Activated CD4-positive, alpha-beta T cell treated with anti-CD3 and anti-CD28 coated beads for 36 hours (primary cell): Measurements from ENCODE around the gene SPDYC. TPM values are rescaled to one million over a fixed set of nuclear protein-coding genes. Genes with fewer than 3 reads are reported as not detected.
"Not testable (repeated sequence)": the region's sequence is repeated elsewhere in the genome, so short reads cannot be mapped to it uniquely, and the experiment has no call there.

Experiments
- ATAC-seq: fragments of 200-7000 bp; cut with Tn5 transposase; one replicate; pipeline ENCODE4 v1.10.0; 2021; ENCODE audit warnings: mild to moderate bottlenecking, moderate library complexity
- CTCF ChIA-PET: fragments of 350-600 bp; sonication (Branson Sonifier 250); formaldehyde crosslinking; loops from one replicate; lab custom pipeline; 2021; ENCODE audit warnings: antibody characterized with exemption; lab: Charles Lee
- POLR2A ChIA-PET: fragments of 350-600 bp; sonication (Branson Sonifier 250); formaldehyde crosslinking; loops from one replicate; lab custom pipeline; 2021; ENCODE audit warnings: antibody characterized with exemption, inconsistent platforms; lab: Charles Lee
- DNase-seq: peaks from one replicate; pipeline ENCODE4 v3.0.0-alpha.2; 2020
- H3K27ac Mint-ChIP-seq: one replicate; pipeline ENCODE4 v1.8.0; 2021; ENCODE audit warnings: mixed read lengths
- H3K27me3 Mint-ChIP-seq: one replicate; pipeline ENCODE4 v1.8.0; 2021; ENCODE audit warnings: mixed read lengths
- H3K36me3 Mint-ChIP-seq: one replicate; pipeline ENCODE4 v1.8.0; 2021; ENCODE audit warnings: low read depth, mixed read lengths
- H3K4me1 Mint-ChIP-seq: one replicate; pipeline ENCODE4 v1.8.0; 2021; ENCODE audit warnings: mixed read lengths
- H3K4me3 Mint-ChIP-seq: one replicate; pipeline ENCODE4 v1.8.0; 2021; ENCODE audit warnings: mild to moderate bottlenecking, moderate library complexity, mixed read lengths
- H3K9me3 Mint-ChIP-seq: one replicate; pipeline ENCODE4 v1.8.0; 2021; ENCODE audit warnings: low read depth, mixed read lengths
- intact Hi-C, 2 experiments: fragments of 100-400 bp; cut with DNase I in 1 of 2; cut with micrococcal nuclease in 1 of 2; formaldehyde crosslinking; loops; one replicate each; pipeline versions ENCODE4 v1.14.2 to v1.15.1; 2022 to 2024; cut with DNase I, micrococcal nuclease
- total RNA-seq, 2 experiments: library from RNA; stranded (reverse); gene quantifications; one replicate each; pipeline ENCODE4 v1.2.3, GENCODE V29; 2021

SPDYC gene
- total RNA-seq, 2 experiments from 2014 or later: not detected

GRCh38 chr11:65134240-65134951 is 35.6 kb upstream of the SPDYC start, which contains the start of gene SYVN1:
TSS of gene SYVN1 (minus strand) at chr11:65134519. CDS start at chr11:65133601, 918 bp downstream.
- POLR2A ChIA-PET: interaction anchor here (0.6 to 3.2 kb wide), 10 partner anchors 12 to 744 kb away, joined by 3 to 19 read pairs (median 5); partner anchors contain the start of genes CAPN1, DPF2, FAU and MRPL49
- intact Hi-C loops: loop anchor here (1.0 to 2.0 kb wide), 9 partner anchors 12 to 436 kb away; partner anchors contain the start of genes FAU (in 2 of the 2), MRPL49 (in 2 of the 2), VPS51 (in 2 of the 2) and CAPN1 (in 1 of the 2)
- CTCF ChIA-PET: interaction anchor here (0.6 to 2.6 kb wide), 17 partner anchors 10 to 529 kb away, joined by 3 to 15 read pairs (median 4); partner anchors contain the start of genes ARL2, CAPN1, FAU and MRPL49
- peaks cover 12% of the 10 kb centered on the region for H3K36me3 Mint-ChIP-seq
- DNase-seq (peak; percentile 95), ATAC-seq (peak; percentile 80)
- peaks cover 27% of the 10 kb centered on the region for H3K4me1 Mint-ChIP-seq
- H3K27ac Mint-ChIP-seq: peak within 1 kb of the TSS; percentile 97
- no peaks in the 10 kb centered on the region for H3K9me3 Mint-ChIP-seq
- no peaks in the 10 kb centered on the region for H3K27me3 Mint-ChIP-seq
- H3K4me3 Mint-ChIP-seq: peak within 1 kb of the TSS; percentile 97

- peak; percentile 91 for ATAC-seq
- DNase-seq: peak; percentile 90
- peak overlapping the region; percentile 97 for H3K4me3 Mint-ChIP-seq
- intact Hi-C loops: loop anchor here (1.0 to 2.0 kb wide), 14 partner anchors 13 to 435 kb away; partner anchors contain the start of genes CAPN1 (in 2 of the 2), FAU (in 2 of the 2), MRPL49 (in 2 of the 2) and SAC3D1 (in 2 of the 2)
- H3K4me1 Mint-ChIP-seq: peaks cover 27% of the 10 kb centered on the region
- H3K27ac Mint-ChIP-seq: peak overlapping the region; percentile 97
- H3K27me3 Mint-ChIP-seq: no peaks in the 10 kb centered on the region
- H3K9me3 Mint-ChIP-seq: no peaks in the 10 kb centered on the region
- peaks cover 12% of the 10 kb centered on the region for H3K36me3 Mint-ChIP-seq
- ChIA-PET POLR2A (interaction anchor here (0.6 to 3.2 kb wide), 12 partner anchors 13 to 743 kb away, joined by 3 to 19 read pairs (median 4); partner anchors contain the start of genes CAPN1, DPF2, FAU and MRPL49), CTCF (interaction anchor here (0.5 to 2.6 kb wide), 19 partner anchors 9 to 446 kb away, joined by 3 to 15 read pairs (median 4); partner anchors contain the start of genes ARL2, CAPN1, FAU and MRPL49)
Observed at GRCh38 chr11:65134952-65135632, 34.9 kb upstream of the SPDYC start.

DNA sequence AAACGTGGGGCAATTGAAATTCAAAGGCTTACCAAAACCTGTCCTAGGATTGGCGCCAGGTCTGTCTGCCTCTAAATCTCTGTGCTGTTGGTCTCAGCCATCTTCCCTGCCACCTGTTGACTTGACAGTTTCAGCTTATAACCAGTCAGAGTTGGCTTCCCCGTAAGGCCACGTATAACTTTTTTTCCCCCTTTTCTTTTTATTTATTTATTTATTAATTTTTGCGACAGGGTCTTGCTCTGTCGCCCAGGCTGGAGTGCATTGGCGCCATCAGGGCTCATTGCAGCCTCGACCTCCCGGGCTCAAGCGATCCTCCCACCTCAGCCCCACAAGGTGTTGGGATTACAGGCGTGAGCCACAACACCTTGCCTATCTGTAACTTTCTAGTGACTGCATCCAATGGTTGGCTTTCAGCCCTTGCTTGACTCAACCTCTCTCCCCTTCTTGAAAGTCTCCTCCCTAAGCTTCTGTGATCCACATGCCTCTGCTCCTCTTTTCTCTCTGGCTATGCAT is 34.3 kb upstream of the SPDYC start:
- intact Hi-C loops: loop anchor here (1.0 to 2.0 kb wide), 7 partner anchors 45 to 357 kb away; partner anchors contain the start of genes CAPN1 (in 2 of the 2), ATG2A (in 1 of the 2), POLA2 (in 1 of the 2) and SAC3D1 (in 1 of the 2)
- H3K4me3 Mint-ChIP-seq: peak overlapping the region; percentile 97
- POLR2A ChIA-PET: interaction anchor here (0.6 to 3.2 kb wide), 11 partner anchors 14 to 286 kb away, joined by 3 to 19 read pairs (median 4); partner anchors contain the start of genes CAPN1, DPF2, FAU and MRPL49

GRCh38 chr11:65136515-65137096 is 33.4 kb upstream of the SPDYC start:
- DNase-seq (no peak), ATAC-seq (no peak)
- peaks cover 24% of the 10 kb centered on the region for H3K4me1 Mint-ChIP-seq
- no peaks in the 10 kb centered on the region for H3K27me3 Mint-ChIP-seq
- peak overlapping the region; percentile 97 for H3K4me3 Mint-ChIP-seq
- intact Hi-C loops: no loop called here
- H3K9me3 Mint-ChIP-seq: no peaks in the 10 kb centered on the region
- H3K36me3 Mint-ChIP-seq: peaks cover 6% of the 10 kb centered on the region
- peak overlapping the region; percentile 89 for H3K27ac Mint-ChIP-seq
- POLR2A ChIA-PET: interaction anchor here (0.6 to 2.4 kb wide), 7 partner anchors 15 to 1158 kb away, joined by 3 to 19 read pairs (median 3); partner anchors contain the start of genes FAU, MRPL49, POLA2 and ZNHIT2
- CTCF ChIA-PET: interaction anchor here (0.6 to 2.5 kb wide), 4 partner anchors 11 to 195 kb away, joined by 3 to 15 read pairs (median 4); partner anchors contain the start of genes FAU and MRPL49

More for the DNA sequence above, 34.3 kb upstream of the SPDYC start:
- Mint-ChIP-seq H3K9me3 (no peaks in the 10 kb centered on the region), H3K27ac (peak overlapping the region; percentile 97), H3K4me1 (peaks cover 27% of the 10 kb centered on the region), H3K27me3 (no peaks in the 10 kb centered on the region), H3K36me3 (peaks cover 12% of the 10 kb centered on the region)
- ATAC-seq (no peak), DNase-seq (no peak)
- CTCF ChIA-PET: interaction anchor here (0.6 to 2.6 kb wide), 19 partner anchors 8 to 447 kb away, joined by 3 to 15 read pairs (median 4); partner anchors contain the start of genes ARL2, CAPN1, FAU and MRPL49

DNA sequence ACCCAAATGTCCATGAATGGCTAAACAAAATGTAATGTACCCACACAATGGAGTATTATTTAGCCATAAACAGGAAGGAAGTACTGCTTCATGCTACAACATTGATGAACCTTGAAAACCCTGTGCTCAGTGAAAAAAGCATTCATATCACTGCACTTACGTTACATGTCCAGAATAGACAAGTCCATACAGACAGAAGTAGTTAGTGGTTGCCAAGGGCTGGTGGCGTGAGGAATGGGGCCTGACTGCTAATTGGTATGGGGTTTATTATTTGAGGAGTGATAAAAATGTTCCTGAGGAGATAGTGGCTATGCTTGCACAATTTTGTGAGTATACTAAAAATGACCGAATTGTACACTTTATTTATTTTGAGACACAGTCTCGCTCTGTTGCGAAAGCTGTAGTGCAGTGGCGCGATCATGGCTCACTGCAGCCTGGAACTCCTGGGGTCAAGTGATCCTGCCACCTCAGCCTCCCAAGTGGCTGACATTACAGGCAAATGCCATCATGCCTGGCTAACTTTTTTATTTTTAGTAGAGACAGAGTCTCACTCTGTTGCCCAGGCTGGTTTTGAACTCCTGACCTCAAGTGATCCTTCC is 28.0 kb upstream of the SPDYC start:
- intact Hi-C loops: no loop called here
- H3K9me3 Mint-ChIP-seq: no peaks in the 10 kb centered on the region
- no peak for DNase-seq
- CTCF ChIA-PET: no interaction called here
- no peak for ATAC-seq
- H3K4me1 Mint-ChIP-seq: no peaks in the 10 kb centered on the region
- no peak overlapping the region for H3K27ac Mint-ChIP-seq
- no peaks in the 10 kb centered on the region for H3K36me3 Mint-ChIP-seq
- H3K27me3 Mint-ChIP-seq: no peaks in the 10 kb centered on the region
- no peak overlapping the region for H3K4me3 Mint-ChIP-seq
- POLR2A ChIA-PET: no interaction called here

- H3K4me3 Mint-ChIP-seq: no peak overlapping the region
Observed at GRCh38 chr11:65147352-65148075, 22.5 kb upstream of the SPDYC start.

DNA sequence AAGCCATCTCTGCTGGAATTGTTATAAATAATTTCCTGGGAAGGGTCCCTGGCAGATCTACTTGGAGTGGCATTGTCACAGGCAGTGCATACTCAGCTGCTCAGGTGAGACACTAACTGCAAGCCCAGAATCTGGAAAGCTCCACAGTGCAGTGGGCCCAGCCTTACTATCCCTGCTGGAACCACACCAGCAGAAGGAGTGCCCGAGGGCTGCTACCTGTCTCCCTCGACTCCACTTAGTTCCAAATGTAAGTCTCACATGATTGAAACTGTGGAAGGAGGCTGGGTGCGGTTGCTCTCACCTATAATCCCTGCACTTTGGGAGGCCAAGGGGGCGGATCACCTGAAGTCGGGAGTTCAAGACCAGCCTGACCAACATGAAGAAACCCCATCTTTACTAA is 21.4 kb upstream of the SPDYC start:
- intact Hi-C loops: no loop called here
- H3K27ac Mint-ChIP-seq: no peak overlapping the region
- no peak overlapping the region for H3K4me3 Mint-ChIP-seq
- H3K9me3 Mint-ChIP-seq: no peaks in the 10 kb centered on the region
- peaks cover 6% of the 10 kb centered on the region for H3K4me1 Mint-ChIP-seq
- ATAC-seq (no peak), DNase-seq (no peak)
- no peaks in the 10 kb centered on the region for H3K36me3 Mint-ChIP-seq
- CTCF ChIA-PET: interaction anchor here (1.1 kb wide), 1 partner anchor 25 kb away, joined by 3 read pairs; no protein-coding TSS in a partner anchor
- POLR2A ChIA-PET: interaction anchor here (0.7 kb wide), 2 partner anchors 55 to 96 kb away, joined by 3 to 4 read pairs; no protein-coding TSS in a partner anchor
- H3K27me3 Mint-ChIP-seq: no peaks in the 10 kb centered on the region

More at GRCh38 chr11:65147352-65148075, 22.5 kb upstream of the SPDYC start:
- Mint-ChIP-seq H3K4me1 (peaks cover 6% of the 10 kb centered on the region), H3K27me3 (no peaks in the 10 kb centered on the region), H3K27ac (no peak overlapping the region), H3K9me3 (no peaks in the 10 kb centered on the region), H3K36me3 (no peaks in the 10 kb centered on the region)
- ATAC-seq (no peak), DNase-seq (no peak)
- ChIA-PET CTCF (interaction anchor here (0.5 to 1.1 kb wide), 4 partner anchors 10 to 699 kb away, joined by 3 to 4 read pairs (median 3); no protein-coding TSS in a partner anchor), POLR2A (no interaction called here)
- intact Hi-C loops: no loop called here

DNA sequence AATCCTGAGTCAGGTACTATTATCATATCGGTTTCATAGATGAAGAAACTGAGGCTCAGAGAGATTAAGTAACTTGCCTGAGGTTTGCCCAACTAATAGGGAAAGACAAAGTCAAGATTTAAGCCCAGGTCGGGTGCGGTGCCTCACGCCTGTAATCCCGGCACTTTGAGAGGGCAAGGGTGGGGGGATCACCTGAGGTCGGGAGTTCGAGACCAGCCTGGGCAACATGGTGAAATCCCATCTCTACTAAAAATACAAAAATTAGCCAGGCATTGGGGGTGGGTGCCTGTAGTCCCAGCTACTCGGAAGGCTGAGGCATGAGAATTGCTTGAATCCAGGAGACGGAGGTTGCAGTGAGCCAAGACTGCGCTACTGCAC is 19.9 kb upstream of the SPDYC start:
- intact Hi-C loops, H3K4me3 Mint-ChIP-seq, H3K9me3 Mint-ChIP-seq, H3K36me3 Mint-ChIP-seq, DNase-seq, H3K27me3 Mint-ChIP-seq, H3K27ac Mint-ChIP-seq, POLR2A ChIA-PET, ATAC-seq, H3K4me1 Mint-ChIP-seq: not testable (repeated sequence)
- CTCF ChIA-PET: interaction anchor here (1.1 kb wide), 1 partner anchor 75 kb away, joined by 3 read pairs; no protein-coding TSS in a partner anchor

DNA sequence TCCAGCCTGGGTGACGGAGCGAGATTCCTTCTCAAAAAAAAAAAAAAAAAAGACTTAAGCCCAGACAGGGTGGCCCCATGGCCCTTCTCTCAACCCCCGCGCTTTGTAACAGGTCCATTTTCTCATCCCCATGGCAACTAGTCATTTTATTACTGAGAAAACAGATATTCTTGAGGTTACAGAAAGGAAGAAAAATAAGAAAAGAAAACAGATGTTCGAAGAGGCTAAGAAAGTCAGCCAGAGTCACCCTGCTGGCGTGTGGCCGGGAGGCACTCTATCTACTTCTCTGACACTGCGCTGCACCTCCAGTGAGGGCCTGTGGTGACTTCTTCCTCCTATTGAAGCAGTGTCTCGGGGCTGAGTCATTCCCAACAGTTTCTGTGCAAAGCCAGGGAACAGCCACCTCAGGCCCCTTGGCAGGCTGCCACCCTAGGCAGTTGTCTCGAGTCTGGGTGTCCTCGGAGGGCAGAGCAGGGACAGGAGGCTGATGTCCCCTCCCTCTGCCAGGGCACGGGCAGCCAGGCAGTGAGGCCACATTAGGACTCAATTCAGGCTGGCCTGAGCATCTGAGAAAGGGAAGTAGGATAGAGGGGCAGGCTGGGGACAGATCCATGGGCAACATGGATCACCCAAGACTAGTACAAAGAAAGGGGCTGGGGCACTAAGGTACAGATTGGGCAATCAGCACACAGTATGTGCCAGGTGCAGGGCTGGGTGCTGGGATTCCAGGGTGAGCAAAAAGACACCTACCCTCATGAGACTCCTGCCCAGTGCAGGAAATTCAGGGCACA is 19.3 kb upstream of the SPDYC start:
- Mint-ChIP-seq H3K4me1 (peaks cover 6% of the 10 kb centered on the region), H3K27me3 (no peaks in the 10 kb centered on the region), H3K9me3 (no peaks in the 10 kb centered on the region), H3K27ac (no peak overlapping the region), H3K4me3 (no peak overlapping the region), H3K36me3 (no peaks in the 10 kb centered on the region)
- ChIA-PET POLR2A (no interaction called here), CTCF (no interaction called here)
- peak; percentile 95 for ATAC-seq
- intact Hi-C loops: no loop called here
- peak; percentile 69 for DNase-seq
